SH-SY5Y (cell line): ENCODE data around the gene TMEM247.

Experiments
- GATA2 ChIP-seq: IDR thresholded peaks from 2 replicates; pipeline ENCODE4 v1.6.1; 2011; ENCODE audit warnings: mild to moderate bottlenecking, low read depth, low read length
- GATA3 ChIP-seq: IDR thresholded peaks from 2 replicates; pipeline ENCODE4 v1.6.1; 2011; ENCODE audit warnings: low read depth, mild to moderate bottlenecking, low read length, moderate library complexity

GRCh38 chr2:46461709-46462171 is 17.6 kb upstream of the TMEM247 start:
- TF ChIP-seq GATA3 (no peak), GATA2 (no peak)
